ENCODE data around the gene CLSTN2. TPM values are rescaled to one million over a fixed set of nuclear protein-coding genes. Genes with fewer than 3 reads are reported as not detected.

Gene CLSTN2
- polyA plus RNA-seq, 3 donors = not detected

DNA sequence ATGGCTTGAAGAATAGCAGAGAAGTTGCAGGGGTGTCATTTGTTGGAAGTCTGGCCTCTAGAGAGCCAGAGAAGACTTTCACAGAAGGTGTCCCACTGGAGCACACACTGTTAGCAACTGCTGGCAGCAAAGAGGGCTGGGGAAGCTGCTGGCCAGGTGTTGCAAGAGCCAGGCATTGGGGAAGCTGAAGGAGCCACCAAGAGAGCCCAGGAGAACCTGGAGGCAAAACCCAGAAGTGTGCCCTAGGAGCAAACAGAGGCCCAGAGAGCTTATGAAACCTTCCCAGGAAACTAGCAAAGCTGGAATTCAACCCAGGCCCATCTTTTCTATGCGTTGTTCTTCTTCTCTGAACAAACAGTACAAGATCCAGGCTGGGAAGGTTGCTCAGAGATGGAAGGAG is 610.2 kb downstream of the CLSTN2 start:
- no peaks in the 10 kb centered on the region for H3K36me3 ChIP-seq (replicated peaks in 1 of 2; ENCODE audit: control insufficient read depth in 1 of 2, insufficient read depth in 2 of 2, low read length in 2 of 2)
- no peak overlapping the region for H3K9ac ChIP-seq (ENCODE audit: insufficient read depth, low read length, poor library complexity, severe bottlenecking)
- peaks cover 0 to 3% (median 1%) of the 10 kb centered on the region in 7 donors for H3K9me3 Mint-ChIP-seq
- no peak overlapping the region for H3K4me3 Mint-ChIP-seq
- no peaks in the 10 kb centered on the region for H3K9me3 ChIP-seq (replicated peaks in 1 of 2; ENCODE audit: control insufficient read depth in 1 of 2, insufficient read depth in 1 of 2, low read length in 2 of 2)
- H4K20me1 ChIP-seq (ENCODE audit: insufficient read depth, low read length) = no peaks in the 10 kb centered on the region
- H3K4me2 ChIP-seq (replicated peaks; ENCODE audit: extremely low read depth, low read length, poor library complexity, severe bottlenecking) = no peak overlapping the region
- H3K27me3 ChIP-seq (ENCODE audit: control insufficient read depth in 2 of 2, insufficient read depth in 2 of 2, low read length in 2 of 2) = no peaks in the 10 kb centered on the region
- H3K4me3 ChIP-seq (replicated peaks in 1 of 3; ENCODE audit: low read depth in 2 of 3, low read length in 3 of 3) = no peak overlapping the region
- intact Hi-C loops (cut with micrococcal nuclease) = no loop called here
- H3K27ac ChIP-seq (ENCODE audit: low read depth in 1 of 2, low read length in 2 of 2) = no peak overlapping the region
- TF ChIP-seq, protein P1, sequence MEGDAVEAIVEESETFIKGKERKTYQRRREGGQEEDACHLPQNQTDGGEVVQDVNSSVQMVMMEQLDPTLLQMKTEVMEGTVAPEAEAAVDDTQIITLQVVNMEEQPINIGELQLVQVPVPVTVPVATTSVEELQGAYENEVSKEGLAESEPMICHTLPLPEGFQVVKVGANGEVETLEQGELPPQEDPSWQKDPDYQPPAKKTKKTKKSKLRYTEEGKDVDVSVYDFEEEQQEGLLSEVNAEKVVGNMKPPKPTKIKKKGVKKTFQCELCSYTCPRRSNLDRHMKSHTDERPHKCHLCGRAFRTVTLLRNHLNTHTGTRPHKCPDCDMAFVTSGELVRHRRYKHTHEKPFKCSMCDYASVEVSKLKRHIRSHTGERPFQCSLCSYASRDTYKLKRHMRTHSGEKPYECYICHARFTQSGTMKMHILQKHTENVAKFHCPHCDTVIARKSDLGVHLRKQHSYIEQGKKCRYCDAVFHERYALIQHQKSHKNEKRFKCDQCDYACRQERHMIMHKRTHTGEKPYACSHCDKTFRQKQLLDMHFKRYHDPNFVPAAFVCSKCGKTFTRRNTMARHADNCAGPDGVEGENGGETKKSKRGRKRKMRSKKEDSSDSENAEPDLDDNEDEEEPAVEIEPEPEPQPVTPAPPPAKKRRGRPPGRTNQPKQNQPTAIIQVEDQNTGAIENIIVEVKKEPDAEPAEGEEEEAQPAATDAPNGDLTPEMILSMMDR (IDR thresholded peaks at IDR 0.05) = no peak
- H3K4me1 Mint-ChIP-seq = no peaks in the 10 kb centered on the region
- no peak overlapping the region for H3K27ac Mint-ChIP-seq
- DNase-seq = no peak
- no peaks in the 10 kb centered on the region for H3K79me2 ChIP-seq (ENCODE audit: insufficient read depth, low read length)
- no peak overlapping the region for H2AFZ ChIP-seq (ENCODE audit: insufficient read depth, low read depth, low read length, poor library complexity, severe bottlenecking)
- H3K36me3 Mint-ChIP-seq = no peaks in the 10 kb centered on the region
- no CpG with 5 or more reads among the region's 1 CpG for WGBS (ENCODE audit: insufficient coverage)
- H3K4me1 ChIP-seq (ENCODE audit: control insufficient read depth in 1 of 2, insufficient read depth in 2 of 2, low read length in 2 of 2) = no peaks in the 10 kb centered on the region
- peaks cover 2 to 7% (median 3%) of the 10 kb centered on the region in 3 donors for H3K27me3 Mint-ChIP-seq (ENCODE audit: low read depth in 3 of 3)

DNA sequence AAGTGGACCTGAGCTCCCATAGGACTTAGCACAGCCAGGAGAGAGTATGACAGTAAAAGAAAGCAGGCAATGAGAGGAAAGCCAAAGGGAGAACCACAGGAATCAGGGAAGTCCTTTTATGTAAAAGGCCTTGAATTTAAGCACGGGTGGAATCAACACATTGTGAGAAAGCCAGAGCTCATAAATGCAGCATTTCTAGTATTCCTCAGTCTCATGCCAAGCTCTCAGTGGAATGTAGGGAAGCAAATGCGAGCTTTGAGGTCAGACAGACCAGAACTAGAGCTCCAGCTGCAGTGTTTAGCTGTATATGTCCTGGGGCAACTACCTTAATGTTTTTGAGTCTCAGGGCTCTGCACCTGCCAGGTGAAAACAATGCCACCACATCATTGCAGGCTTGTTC is 610.8 kb downstream of the CLSTN2 start:
- no peaks in the 10 kb centered on the region for H3K4me1 ChIP-seq (ENCODE audit: control insufficient read depth in 1 of 2, insufficient read depth in 2 of 2, low read length in 2 of 2)
- WGBS (ENCODE audit: insufficient coverage) = 89% methylated on average over 1 of the region's 2 CpGs
- Mint-ChIP-seq H3K27me3 (ENCODE audit: low read depth in 3 of 3) (peaks cover 2 to 7% (median 3%) of the 10 kb centered on the region in 3 donors), H3K4me1 (no peaks in the 10 kb centered on the region), H3K36me3 (no peaks in the 10 kb centered on the region), H3K4me3 (no peak overlapping the region), H3K9me3 (peaks cover 0 to 3% (median 0%) of the 10 kb centered on the region in 7 donors), H3K27ac (no peak overlapping the region)
- intact Hi-C loops (cut with micrococcal nuclease) = no loop called here
- H3K9me3 ChIP-seq (replicated peaks in 1 of 2; ENCODE audit: control insufficient read depth in 1 of 2, insufficient read depth in 1 of 2, low read length in 2 of 2) = no peaks in the 10 kb centered on the region
- H3K27me3 ChIP-seq (ENCODE audit: control insufficient read depth in 2 of 2, insufficient read depth in 2 of 2, low read length in 2 of 2) = no peaks in the 10 kb centered on the region
- TF ChIP-seq, protein P1 (IDR thresholded peaks at IDR 0.05) = no peak
- no peak overlapping the region for H3K4me3 ChIP-seq (replicated peaks in 1 of 3; ENCODE audit: low read depth in 2 of 3, low read length in 3 of 3)
- no peak for DNase-seq
- H2AFZ ChIP-seq (ENCODE audit: insufficient read depth, low read depth, low read length, poor library complexity, severe bottlenecking) = no peak overlapping the region
- H3K9ac ChIP-seq (ENCODE audit: insufficient read depth, low read length, poor library complexity, severe bottlenecking) = no peak overlapping the region
- H4K20me1 ChIP-seq (ENCODE audit: insufficient read depth, low read length) = no peaks in the 10 kb centered on the region
- H3K79me2 ChIP-seq (ENCODE audit: insufficient read depth, low read length) = no peaks in the 10 kb centered on the region
- no peaks in the 10 kb centered on the region for H3K36me3 ChIP-seq (replicated peaks in 1 of 2; ENCODE audit: control insufficient read depth in 1 of 2, insufficient read depth in 2 of 2, low read length in 2 of 2)
- H3K27ac ChIP-seq (ENCODE audit: low read depth in 1 of 2, low read length in 2 of 2) = no peak overlapping the region
- no peak overlapping the region for H3K4me2 ChIP-seq (replicated peaks; ENCODE audit: extremely low read depth, low read length, poor library complexity, severe bottlenecking)
